Hippocampal formation (tissue), 2 donors: Measurements from ENCODE around the gene METAP1D.

Experiments
- DNase-seq, 2 donors: peaks; one replicate each; lab custom pipeline; 2025; lab: John Stamatoyannopoulos, UW

METAP1D gene

DNA sequence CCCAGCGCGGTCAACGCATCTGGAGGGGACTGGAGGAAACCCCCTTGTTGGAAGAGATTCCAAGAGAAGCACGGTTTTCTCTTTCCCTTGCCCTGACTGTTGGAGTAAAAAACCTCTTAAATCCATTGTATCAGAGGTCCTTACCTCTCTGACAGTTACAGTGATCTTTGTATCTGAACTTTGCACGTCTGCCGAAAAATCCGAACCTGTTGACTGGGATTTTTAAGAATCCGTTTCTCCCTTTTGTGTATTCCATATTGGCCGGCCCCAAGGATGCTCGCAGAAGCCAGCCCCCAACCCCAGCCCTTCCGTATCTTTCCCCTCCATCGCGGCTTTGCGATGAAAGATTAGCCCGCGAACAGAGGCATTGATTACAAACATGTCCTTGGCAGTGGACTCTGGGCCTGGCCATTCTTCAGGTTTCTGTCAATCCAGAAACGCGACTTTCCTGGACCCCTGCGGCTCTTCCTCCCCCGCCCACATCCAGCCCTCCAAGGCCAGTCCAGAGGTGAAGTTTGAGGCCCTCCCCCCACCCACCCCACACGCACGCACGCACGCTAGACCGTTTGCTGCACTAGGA, 81.0 kb downstream of the METAP1D start:
- DNase-seq = no peak

DNA sequence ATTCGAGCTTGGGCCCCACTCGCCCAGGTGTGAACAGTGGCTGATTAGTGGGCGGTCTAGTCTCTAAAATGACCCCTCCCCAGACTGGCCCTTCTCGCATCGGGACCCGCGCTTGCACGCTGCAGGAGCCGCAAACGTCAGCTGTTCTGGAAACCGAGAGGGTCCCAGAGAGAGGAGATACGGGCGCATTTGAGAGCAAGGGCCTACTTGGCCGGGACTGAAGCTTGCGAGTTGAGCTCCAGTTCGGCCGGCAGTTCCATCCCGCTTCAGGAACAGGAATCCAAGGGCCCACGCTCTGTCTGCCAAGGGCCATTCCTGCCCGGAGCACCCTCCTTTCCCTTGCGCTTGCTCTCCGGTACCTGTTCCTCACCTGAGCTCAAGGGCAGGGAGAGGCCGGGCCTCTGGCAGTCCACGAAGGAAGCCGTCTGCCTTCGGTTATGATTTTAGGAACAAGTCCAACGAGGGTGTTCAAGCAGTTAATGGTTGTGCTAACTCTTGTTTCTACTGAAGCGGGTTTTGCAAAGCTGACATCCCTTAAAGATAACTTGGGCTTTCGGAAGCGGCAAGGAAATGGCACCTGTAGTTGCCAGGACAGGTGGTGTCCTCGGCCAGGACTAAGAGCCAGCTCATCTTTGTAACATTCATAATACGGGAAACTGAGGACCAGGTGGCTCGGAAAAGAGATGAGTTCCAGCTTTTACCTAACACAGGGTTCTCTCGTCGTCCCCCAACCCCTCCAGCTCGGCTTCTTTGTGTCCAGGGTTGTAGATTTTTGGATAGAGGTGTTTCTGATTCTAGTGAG, 81.7 kb downstream of the METAP1D start:
- DNase-seq = no peak

DNA sequence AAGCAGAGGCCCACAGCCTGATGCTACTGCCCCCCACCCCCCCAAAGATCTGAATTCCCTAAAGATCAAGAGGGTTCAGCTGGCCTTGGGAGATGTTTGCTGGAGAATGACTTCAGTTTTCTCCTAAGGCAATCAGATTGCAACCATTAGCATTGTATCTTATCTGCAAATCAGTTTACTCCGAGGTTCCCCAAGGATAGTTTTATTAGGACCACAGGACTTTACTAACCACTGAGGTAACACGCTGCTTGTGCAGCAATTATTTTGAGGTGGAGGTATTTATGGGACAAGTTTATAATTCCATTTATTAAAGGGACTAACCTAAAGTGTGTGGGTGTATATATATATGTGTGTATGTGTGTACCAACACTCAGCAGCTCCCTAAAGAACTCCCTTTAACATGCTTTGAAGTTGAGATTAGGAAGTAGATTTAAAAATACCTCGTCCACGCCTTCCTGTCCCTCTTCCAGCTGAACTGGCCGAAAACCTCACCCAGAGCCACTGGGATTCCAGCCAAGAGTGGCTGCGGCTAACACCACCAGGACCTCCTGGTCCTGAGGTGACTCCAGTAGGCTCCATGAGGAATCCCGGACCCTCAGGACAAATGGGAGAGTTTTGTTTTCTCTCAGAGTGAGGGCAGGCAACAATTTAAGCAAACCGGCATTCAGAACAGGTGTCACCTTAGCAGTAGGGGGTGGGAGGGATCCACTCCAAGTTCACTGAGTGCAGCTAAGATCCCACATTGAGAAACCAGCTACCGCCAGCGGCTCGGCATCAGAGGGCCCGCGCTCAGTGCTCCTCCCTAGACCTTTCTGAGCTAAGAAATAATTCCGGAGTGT, 82.6 kb downstream of the METAP1D start:
- no peak for DNase-seq

DNA sequence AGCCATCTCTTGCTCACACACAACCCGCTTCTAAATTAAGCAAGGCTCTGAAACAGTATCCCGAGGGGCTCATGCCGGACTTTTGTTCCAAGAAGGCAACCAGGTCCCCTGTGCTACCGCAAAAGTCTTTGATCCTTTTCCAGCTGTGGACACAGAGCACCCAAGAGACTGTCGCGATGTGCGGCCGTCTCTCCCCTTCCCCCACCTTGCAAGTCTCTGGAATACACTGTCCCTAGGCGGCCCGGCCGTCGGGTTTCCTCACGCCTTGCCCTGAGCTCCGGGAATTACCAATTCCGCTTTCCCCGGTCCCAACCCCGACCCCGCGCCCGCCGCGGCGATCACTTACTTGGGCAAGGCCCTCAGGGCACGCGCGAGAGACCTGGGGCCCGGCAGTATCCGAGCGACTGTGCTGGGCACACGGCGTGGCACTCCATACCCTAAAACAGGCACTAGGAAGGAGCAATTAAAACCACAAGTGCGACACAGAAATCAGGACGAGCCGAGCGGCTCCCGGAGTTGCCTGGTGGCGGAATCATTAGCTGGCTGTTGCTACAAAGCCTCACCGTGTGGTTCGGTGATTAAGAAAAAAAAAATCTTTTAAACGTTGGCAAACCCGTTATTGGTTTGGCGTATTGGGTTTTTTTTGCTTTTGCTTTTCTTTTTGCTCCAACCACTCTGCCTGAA, 83.3 kb downstream of the METAP1D start:
- no peak for DNase-seq

DNA sequence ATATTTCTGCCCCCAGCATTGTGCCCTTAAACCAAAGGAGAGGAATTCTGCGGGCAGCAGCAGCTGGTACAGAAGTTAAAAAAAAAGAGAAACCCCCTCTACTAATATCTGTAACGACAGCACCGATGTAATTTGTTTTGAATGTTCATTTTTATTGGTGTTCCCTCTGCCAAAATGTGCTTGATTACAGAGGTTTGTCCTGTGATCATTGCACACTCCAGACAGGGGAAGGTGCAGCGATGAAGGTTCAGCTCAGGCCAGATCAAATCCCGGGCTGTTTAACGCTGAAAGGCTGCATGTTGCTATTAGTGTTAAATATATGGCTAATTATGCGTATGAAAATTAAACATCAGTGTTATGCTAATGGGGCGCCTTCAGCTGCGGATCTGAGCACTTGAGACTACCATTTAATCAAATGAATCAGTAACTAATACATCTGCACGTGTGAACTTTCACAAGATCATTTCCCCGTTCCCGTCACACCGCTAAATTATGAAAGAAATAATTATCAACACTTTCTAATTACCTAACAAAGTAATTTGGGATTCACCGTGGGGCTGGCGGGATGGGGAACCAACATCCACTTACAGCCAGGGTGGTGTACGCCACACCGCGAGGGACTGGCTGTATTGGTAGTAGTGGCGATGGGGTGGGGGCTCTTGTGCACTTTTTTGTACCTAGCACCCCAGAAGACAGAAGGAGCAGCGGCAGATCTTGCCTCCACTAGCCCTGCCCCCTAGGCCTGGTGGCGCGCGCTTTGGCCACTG, 84.1 kb downstream of the METAP1D start:
- no peak for DNase-seq

DNA sequence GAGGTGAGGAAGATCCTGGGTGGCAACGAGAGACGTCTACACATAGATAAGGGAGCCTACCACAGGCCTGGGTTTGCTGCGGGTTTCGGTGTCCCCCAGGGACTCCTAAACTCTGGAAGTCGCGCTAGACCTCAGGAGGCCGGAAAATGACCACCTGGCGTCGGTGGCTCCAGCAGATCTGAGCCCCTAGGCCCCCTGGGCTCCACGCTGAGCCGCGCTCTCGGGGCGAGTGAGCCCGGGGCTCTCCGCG, 84.6 kb downstream of the METAP1D start:
- DNase-seq = no peak

DNA sequence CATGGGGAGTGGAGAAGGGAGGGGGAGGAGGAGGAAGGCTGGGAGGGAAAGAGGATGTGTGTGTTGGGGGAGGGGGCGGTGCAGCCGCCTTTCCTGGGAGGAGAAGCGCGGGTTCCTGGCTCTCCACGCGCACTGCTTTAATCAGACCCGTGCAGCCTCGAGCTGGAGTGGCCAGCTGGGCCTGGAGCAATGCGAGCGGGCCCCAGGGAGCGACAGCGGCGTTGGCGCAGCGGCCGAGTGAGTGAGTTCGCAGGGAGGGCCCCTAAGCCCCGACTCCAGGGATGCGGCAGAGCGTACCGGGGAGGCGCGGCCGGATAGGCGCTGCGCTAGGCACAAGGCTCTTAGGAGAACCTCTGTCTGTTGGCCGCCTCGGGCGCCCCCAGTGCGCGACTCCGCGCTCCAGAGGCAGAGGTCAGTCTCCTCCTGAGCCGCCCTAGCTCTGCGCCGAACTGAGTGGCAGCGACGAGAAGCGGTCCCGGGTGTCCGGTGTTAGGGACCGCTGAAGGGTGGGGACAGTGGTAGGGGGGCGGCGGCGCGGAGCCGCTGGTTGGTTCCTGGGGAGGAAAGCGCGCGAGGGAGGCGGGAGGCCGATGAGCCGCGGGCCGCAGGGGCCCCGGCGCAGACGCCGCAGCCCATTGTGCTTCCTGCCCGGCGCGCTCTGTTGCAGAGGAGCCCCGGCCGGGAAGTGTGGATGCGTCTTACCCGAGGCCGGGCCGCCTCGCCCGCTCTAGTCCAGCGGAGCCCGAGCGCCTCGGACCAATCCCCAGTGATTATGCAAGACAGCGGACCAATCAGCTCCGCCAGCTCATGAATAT, 85.1 kb downstream of the METAP1D start:
- no peak for DNase-seq

DNA sequence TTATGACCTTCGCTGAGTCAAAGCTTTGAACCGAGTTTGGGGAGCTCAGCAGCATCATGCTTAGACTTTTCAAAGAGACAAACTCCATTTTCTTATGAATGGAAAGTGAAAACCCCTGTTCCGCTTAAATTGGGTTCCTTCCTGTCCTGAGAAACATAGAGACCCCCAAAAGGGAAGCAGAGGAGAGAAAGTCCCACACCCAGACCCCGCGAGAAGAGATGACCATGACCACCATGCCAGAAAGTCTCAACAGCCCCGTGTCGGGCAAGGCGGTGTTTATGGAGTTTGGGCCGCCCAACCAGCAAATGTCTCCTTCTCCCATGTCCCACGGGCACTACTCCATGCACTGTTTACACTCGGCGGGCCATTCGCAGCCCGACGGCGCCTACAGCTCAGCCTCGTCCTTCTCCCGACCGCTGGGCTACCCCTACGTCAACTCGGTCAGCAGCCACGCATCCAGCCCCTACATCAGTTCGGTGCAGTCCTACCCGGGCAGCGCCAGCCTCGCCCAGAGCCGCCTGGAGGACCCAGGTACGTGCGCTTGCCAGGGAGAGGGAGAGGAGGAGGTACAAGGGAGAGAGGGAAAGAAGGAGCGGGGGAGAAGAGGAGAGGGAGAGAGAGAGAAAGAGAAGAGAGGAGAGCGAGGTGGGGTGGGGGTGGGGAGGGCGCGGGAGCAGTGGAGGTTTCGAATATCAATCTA, 85.9 kb downstream of the METAP1D start, which contains the start of gene DLX1:
Gene DLX1, plus strand, starts transcription at position 48 of the 700 bp plus-strand sequence. Its CDS starts 171 bp downstream, at position 219.
- no peak for DNase-seq

DNA sequence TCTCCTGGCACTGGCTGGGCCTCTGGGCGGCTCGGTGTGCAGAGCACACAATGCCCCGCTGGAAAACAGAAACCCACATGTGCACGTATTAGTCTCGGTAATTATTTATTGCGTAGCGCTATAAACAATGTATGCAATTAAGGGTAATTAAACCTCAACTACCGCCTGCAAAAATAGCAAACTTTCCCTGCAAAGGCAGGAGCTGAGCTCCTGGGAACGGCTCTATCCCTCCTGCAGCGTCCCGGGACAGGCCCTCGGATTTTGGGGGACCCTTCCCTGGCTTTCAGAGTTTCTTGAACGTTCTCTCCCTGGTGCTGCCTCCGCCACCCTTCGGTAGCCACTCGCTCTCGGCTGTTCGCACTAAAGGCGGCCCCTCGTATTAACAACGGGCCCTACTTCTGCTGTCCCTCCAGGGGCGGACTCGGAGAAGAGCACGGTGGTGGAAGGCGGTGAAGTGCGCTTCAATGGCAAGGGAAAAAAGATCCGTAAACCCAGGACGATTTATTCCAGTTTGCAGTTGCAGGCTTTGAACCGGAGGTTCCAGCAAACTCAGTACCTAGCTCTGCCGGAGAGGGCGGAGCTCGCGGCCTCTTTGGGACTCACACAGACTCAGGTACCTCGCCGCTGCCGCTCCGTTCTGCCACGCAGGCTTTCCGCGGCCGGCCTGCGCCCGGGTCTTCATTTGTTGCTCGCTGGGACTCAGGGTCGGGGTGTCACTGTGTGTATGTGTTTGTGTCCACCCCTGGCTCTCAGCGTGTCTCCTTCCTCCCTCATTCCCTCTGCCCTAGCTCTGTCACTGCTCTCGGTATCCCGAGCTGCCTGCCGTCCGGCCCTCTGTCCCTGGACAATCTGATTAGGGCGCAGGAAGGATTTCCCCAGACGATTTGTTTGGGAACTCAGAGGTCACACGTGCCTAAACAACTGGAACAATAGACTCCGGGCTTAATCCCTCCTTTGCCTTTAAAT, 86.8 kb downstream of the METAP1D start:
- no peak for DNase-seq

DNA sequence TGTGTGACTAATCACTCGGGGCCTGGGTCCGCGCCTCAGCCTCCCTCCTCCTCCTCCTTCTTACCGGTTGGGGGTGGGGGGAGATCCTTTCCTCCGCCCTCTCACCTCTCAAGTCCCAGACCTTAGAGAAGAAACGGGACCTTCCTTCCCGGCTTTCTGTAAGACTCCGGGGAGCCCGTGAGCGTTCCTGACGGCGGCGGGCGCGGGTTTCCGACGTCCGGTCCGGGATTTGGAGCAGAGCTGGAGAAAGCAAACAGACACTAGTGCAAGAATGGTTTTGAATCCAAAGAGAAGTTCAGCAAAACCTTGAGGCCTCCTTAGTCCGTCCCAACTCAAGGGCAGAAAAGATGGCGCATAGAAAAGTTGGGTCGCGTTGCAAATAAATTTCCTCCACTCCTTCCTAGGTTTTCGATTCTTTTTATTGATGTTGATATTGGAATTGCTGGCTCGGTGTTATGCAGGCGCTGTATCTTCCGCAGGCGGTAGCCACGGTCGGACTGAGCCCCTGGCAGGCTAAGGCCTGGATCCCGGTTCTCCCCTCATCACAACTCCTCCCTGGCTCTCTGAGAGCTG, 87.5 kb downstream of the METAP1D start:
- no peak for DNase-seq

DNA sequence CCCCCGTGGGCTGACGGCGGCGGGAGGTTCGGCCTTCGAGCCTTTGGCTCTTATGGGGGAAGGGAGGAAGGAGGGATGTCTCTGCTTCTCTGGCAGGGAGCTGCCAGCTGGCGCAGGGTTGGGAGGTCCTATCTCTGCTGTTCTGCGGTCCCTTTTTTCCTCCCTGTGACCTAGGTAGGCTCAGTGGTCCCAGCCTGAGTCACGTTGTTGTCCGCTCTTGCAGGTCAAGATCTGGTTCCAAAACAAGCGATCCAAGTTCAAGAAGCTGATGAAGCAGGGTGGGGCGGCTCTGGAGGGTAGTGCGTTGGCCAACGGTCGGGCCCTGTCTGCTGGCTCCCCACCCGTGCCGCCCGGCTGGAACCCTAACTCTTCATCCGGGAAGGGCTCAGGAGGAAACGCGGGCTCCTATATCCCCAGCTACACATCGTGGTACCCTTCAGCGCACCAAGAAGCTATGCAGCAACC, 88.1 kb downstream of the METAP1D start:
- no peak for DNase-seq

DNA sequence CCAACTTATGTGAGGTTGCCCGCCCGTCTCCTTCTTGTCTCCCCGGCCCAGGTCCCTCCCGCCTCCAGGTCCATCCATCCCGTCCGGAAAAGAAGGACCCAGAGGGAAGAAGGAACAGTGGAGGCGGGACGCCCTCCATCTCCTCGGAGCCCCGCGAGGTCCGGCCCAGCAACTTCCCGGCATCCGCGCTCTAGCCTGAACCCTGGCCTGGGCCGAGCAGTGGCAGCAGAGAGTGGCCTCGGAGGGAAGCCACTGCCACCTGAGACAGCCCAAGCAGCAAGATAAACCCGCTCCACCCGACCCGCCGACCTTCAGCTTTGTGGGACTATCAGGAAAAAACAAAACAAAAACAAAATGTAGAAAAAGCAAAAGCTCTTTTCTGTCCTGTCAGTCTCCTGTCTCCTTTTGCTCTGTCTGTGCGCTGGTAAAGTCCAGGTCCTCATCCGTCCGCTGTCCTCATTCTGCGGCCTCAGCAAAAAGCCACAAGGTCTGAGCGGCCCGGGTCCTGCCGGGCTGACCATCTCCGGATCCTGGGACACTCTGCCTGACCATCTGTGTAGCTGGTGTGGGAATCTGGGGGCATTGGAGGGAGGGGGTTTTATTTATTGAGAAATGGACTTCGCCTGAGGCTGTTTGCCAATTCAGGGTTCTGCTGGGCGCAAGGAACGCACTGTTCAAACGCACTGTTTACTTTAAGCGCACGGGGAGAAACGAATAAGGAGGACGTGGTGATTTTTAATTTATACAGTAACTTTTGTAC, 88.7 kb downstream of the METAP1D start:
- DNase-seq = no peak

DNA sequence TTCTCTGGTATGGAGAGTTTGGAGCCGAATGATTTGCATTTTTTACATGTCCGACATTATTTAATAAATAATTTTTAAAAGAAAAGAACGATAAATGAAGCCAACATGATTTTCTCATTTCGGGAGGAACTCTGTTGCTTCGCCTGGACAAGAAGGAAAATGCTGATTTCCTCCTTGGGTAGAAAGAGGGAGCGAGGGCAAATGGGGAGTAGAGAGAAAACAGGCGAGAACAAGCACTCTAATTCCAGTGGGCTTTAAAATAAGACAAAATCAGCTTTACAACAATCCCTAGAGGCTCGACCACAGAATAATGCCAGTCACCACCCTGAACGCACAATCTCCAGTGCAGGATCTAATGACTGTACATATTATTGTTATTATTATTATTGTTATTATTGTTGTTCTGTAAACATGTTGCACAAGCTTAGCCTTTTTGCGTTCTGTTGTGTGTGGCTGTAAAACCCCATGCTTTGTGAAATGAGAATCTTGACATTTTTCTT, 89.3 kb downstream of the METAP1D start:
- DNase-seq = no peak

DNA sequence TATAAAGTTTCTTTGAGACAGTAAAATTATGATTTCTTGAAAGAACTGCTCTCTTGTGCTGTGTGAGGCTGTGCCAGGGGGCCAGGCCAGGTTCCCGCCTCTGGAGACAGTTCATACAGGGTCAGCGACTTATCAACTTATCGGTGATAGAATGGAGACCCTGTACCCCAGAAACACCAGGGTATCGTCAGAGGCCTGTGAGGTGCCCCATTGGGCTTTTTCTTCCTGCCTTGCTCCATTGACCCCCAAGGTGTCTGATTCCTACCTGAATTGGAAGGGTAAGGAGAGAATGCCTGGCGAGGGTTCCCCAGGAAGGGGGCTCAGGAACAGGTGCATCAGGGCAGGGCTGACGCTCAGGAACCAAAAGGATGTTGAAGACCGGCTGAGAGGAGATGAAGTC, 89.9 kb downstream of the METAP1D start:
- DNase-seq = no peak

DNA sequence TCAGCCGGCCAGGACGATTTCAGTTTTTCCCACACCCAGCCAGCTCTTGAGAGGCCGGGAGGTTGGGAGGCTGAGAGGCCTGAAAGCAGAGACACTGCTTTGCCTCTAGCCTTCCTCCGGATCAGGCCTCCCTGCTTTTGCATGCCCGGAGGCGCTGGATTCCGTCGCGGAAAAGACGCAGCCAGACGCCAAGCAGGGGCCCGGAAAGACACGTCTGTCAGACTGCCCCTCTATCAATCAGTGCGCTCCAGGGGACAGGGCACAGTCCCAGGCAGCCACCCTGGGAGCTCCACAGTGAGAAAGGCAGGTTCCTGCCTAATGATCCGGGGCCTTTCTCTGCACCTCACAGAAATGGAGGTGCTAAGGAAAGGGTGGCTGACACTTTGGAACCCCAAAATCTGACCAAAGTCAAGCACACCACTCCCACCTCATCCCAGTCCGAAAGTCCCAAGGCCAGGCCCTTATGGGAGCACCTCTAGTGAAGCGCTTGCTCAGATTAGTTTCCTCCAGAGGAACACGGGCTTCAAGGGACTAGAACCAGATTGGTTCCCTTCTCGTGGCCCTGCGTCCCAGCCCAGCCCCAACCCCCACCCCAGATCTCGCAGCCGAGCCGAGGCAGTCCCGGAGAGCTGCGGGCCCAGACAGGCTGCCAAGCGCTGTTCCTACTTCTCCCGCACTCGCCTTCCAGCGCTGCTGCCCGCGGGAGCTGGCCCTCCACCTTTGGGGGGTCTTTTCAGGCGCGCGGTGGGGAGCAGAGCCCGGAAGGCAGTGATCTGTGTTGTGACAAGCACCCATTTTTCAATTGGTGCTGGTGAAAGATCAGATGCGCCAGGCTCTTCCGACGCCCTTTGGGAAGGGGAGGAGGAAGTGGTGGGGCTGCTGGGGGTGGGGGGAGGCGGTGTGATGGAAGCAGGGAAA, 90.5 kb downstream of the METAP1D start:
- no peak for DNase-seq

DNA sequence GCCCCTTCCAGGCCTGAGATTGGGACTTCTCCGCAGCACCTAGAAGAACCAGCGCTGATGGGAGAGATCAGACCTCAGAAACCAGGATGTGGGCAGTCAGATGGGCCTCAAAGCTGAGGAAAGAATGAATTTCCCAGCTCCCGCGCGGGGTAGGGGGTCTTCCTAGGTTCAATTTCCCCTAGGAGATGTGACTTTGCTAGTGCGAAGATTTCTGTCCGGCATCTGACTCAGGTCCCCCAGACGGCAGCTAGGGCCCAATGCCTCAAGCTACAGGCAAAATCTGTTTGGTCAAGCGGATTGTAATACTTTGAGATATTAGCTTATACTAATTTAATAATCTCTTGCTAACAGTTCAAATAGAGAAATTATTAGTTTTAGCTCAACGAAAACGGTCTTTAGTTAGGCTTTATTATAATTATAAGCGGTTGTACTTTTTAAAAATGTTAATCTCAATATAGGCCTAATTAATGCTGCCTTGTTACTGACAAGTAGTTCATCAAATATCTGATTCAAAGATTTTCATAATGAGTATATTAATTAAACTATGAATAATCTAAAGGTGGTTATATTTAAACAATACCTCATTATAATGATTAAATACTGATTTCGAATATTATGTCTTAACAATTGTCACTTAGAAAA, 91.4 kb downstream of the METAP1D start:
- DNase-seq = no peak
